Measurements from ENCODE around the gene DHCR24. TPM values are rescaled to one million over a fixed set of nuclear protein-coding genes. Genes with fewer than 3 reads are reported as not detected.

Gene DHCR24
- total and polyA plus RNA-seq, 2 of the 13 experiments (the other 11 are each of a cell fraction or from before 2014, with no cell fraction given) = 374 to 448 TPM

- no peak for TF ChIP-seq ATF6 (CRISPR knock-in tag; conservative IDR thresholded peaks at IDR 0.05)
- TF ChIP-seq ZNF3 (CRISPR knock-in tag; IDR thresholded peaks at IDR 0.05) = no peak
- TF ChIP-seq POLR2G (IDR thresholded peaks at IDR 0.05; ENCODE audit: low read depth, low read length) = no peak
- TF ChIP-seq ZUFSP (CRISPR knock-in tag; IDR thresholded peaks at IDR 0.05; ENCODE audit: borderline replicate concordance) = no peak
- no peak for TF ChIP-seq ZNF280D (CRISPR knock-in tag; IDR thresholded peaks at IDR 0.05)
- 0 out of 2 replicates have a peak, but pooled peaks have one; percentile 69 for TF ChIP-seq SAFB2 (CRISPR knock-in tag; IDR thresholded peaks at IDR 0.05; ENCODE audit: borderline replicate concordance, low read depth)
- no peak for TF ChIP-seq CENPX (CRISPR knock-in tag; IDR thresholded peaks at IDR 0.05)
- TF ChIP-seq PATZ1 (CRISPR knock-in tag; IDR thresholded peaks at IDR 0.05) = no peak
- TF ChIP-seq NRL (CRISPR knock-in tag; IDR thresholded peaks at IDR 0.05; ENCODE audit: borderline replicate concordance) = 0 out of 2 replicates have a peak, but pooled peaks have one; percentile 3
- no peak for TF ChIP-seq SOX6 (IDR thresholded peaks at IDR 0.05)
- TF ChIP-seq SOX6 (CRISPR knock-in tag; IDR thresholded peaks at IDR 0.05) = no peak
- no peak for TF ChIP-seq SRSF4 (IDR thresholded peaks at IDR 0.05; ENCODE audit: low read depth, low read length, poor library complexity, severe bottlenecking)
- TF ChIP-seq ZNF501 (CRISPR knock-in tag; IDR thresholded peaks at IDR 0.05) = no peak
- no peak for TF ChIP-seq FOXM1 (CRISPR knock-in tag; IDR thresholded peaks at IDR 0.05)
- no peak for TF ChIP-seq NKX3-1 (CRISPR knock-in tag; IDR thresholded peaks at IDR 0.05)
- no peak for TF ChIP-seq THYN1 (CRISPR knock-in tag; IDR thresholded peaks at IDR 0.05; ENCODE audit: borderline replicate concordance, low read depth)
Observed at GRCh38 chr1:54864460-54865208, 22.4 kb downstream of the DHCR24 start (continued).

Measured in HepG2 (cell line).